OCI-LY3 (cell line): ENCODE measurements around the gene SLC34A1.

ENCODE experiments used
- H2AFZ ChIP-seq: fragments of 200-600, 300-600 bp; shearing (Covaris generic); 2 replicates; pipeline ENCODE4 v1.6.0; 2014; ENCODE audit warnings: antibody characterized with exemption, low read depth, low read length
- H3K27ac ChIP-seq: fragments of 200-600, 300-600 bp; sonication (generic); 2 replicates; pipeline ENCODE4 v1.5.1; 2014; ENCODE audit warnings: mild to moderate bottlenecking, low read length, moderate library complexity, mixed read lengths
- H3K27me3 ChIP-seq: fragments of 200-600, 300-600 bp; sonication (generic); 2 replicates; pipeline ENCODE4 v1.6.1; 2014; ENCODE audit warnings: low read depth, low read length, mixed read lengths
- H3K36me3 ChIP-seq: fragments of 200-600, 300-600 bp; sonication (generic); replicated peaks from 2 replicates; pipeline ENCODE3; 2014; ENCODE audit warnings: low read depth, low read length, mixed read lengths
- H3K4me1 ChIP-seq: fragments of 300-600, 200-600 bp; sonication (generic); 2 replicates; pipeline ENCODE4 v1.6.1; 2014; ENCODE audit warnings: low read length, mixed read lengths
- H3K4me2 ChIP-seq: fragments of 200-600, 300-600 bp; sonication (generic); 2 replicates; pipeline ENCODE4 v1.6.1; 2014; ENCODE audit warnings: low read length, mixed read lengths
- H3K4me3 ChIP-seq: fragments of 300-600, 200-600 bp; sonication (generic); 2 replicates; pipeline ENCODE4 v1.5.1; 2014; ENCODE audit warnings: antibody characterized with exemption, mild to moderate bottlenecking, low read length, moderate library complexity
- H3K79me2 ChIP-seq: fragments of 300-600, 200-600 bp; shearing (Covaris generic); 2 replicates; pipeline ENCODE4 v1.6.1; 2014; ENCODE audit warnings: mild to moderate bottlenecking, low read length, mixed read lengths
- H3K9ac ChIP-seq: fragments of 300-600, 200-600 bp; shearing (Covaris generic); 2 replicates; pipeline ENCODE4 v1.6.0; 2014; ENCODE audit warnings: mild to moderate bottlenecking, low read length, moderate library complexity
- H3K9me3 ChIP-seq: fragments of 200-600, 300-600 bp; shearing (Covaris generic); 2 replicates; pipeline ENCODE4 v1.6.1; 2014; ENCODE audit warnings: low read length, mixed read lengths; ENCODE audit not compliant: insufficient read depth
- H4K20me1 ChIP-seq: fragments of 200-600, 300-600 bp; sonication (generic); 2 replicates; pipeline ENCODE4 v1.6.1; 2016; ENCODE audit warnings: low read length, mixed read lengths; ENCODE audit not compliant: insufficient read depth
- CTCF ChIP-seq: fragments of 200-600, 300-600 bp; sonication (generic); IDR thresholded peaks from 2 replicates; pipeline ENCODE4 v1.5.1; 2014; ENCODE audit warnings: antibody characterized with exemption, low read length, low read depth
- EZH2phosphoT487 ChIP-seq: fragments of 200-600 bp; shearing (Covaris generic); IDR thresholded peaks from 2 replicates; pipeline ENCODE4 v1.6.1; 2018; ENCODE audit warnings: antibody characterized with exemption, mixed run types, low read depth

The SLC34A1 gene

GRCh38 chr5:177438468-177438867 is 54.2 kb downstream of the SLC34A1 start:
- no peaks in the 10 kb centered on the region for H3K9me3 ChIP-seq
- peaks cover 23% of the 10 kb centered on the region for H3K36me3 ChIP-seq
- H3K4me1 ChIP-seq = no peaks in the 10 kb centered on the region
- H2AFZ ChIP-seq = no peak overlapping the region
- no peak overlapping the region for H3K27ac ChIP-seq
- no peaks in the 10 kb centered on the region; the same call in 1 of the 2 replicates for H4K20me1 ChIP-seq
- H3K4me3 ChIP-seq = no peak overlapping the region
- H3K9ac ChIP-seq = no peak overlapping the region
- no peaks in the 10 kb centered on the region for H3K27me3 ChIP-seq
- H3K79me2 ChIP-seq = no peaks in the 10 kb centered on the region
- H3K4me2 ChIP-seq = no peak overlapping the region
- TF ChIP-seq EZH2phosphoT487 (no peak), CTCF (no peak)

DNA sequence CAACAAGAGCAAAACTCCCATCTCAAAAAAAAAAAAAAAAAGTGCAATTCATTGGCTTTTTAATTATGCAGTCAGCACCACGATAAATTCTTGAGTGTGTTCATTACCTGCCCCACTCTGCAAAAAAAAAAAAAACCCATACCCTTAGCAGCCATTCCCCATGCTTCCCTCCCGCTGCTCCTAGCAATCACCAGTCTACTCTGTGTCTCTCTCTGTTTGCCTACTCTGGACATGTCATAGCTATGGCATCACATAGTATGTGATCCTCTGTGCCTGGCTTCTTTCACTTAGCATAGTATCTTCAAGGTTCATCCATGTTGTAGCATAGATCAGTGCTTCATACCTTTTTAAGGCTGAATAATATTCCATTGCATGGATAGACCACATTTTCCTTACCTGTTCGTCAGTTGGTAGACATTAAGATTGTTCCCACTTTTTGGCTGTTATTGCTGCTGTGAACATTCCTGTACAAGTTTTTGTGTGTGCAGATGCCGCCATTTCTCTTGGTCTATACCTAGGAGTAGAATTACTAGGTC is 55.4 kb downstream of the SLC34A1 start:
- H3K36me3 ChIP-seq = peaks cover 17% of the 10 kb centered on the region
- H3K79me2 ChIP-seq = no peaks in the 10 kb centered on the region
- H3K27ac ChIP-seq = no peak overlapping the region

DNA sequence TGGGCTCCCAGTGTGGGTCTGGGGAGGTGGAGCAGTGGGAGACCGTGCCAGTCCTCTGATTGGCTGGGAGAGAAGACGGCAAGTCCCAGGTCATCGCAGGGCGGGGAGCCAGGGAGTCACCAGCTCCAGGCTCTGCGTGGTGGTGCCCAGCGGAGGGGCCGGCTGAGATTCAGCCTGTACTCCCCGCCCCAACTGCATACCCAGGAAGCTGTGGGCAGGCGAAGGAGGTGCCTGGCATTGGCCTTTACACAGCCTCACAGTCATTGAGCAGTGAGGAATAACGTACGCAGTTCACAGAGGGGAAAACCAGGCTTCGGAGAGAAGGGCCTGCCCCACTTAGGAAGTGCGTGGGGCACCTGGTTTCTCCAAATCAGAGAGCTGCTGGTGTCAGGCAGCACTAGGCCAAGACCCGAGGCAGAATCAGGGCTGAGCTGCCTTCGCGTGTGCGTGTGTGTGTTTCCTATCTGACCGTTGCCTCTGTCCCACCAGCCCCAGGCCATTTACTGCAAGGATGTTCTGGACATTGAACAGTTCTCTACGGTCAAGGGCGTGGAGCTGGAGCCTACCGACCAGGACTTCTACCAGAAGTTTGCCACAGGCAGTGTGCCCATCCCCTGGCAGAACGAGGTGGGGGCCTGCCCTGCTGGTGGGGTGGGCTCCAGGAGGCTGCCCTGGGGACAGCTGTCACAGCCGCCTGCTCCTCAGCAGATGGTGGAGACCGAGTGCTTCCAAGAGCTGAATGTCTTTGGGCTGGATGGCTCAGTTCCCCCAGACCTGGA is 56.2 kb downstream of the SLC34A1 start:
- H2AFZ ChIP-seq = no peak overlapping the region
- H3K4me3 ChIP-seq = no peak overlapping the region
- H3K4me2 ChIP-seq = no peak overlapping the region
- H3K27me3 ChIP-seq = no peaks in the 10 kb centered on the region
- H3K9me3 ChIP-seq = no peaks in the 10 kb centered on the region
- H3K79me2 ChIP-seq = no peaks in the 10 kb centered on the region
- H3K9ac ChIP-seq = no peak overlapping the region
- no peak for TF ChIP-seq CTCF
- TF ChIP-seq EZH2phosphoT487 = no peak
- no peaks in the 10 kb centered on the region; the same call in 1 of the 2 replicates for H4K20me1 ChIP-seq
- peaks cover 12% of the 10 kb centered on the region for H3K36me3 ChIP-seq
- no peak overlapping the region for H3K27ac ChIP-seq
- H3K4me1 ChIP-seq = peaks cover 13% of the 10 kb centered on the region

More for the DNA sequence above, 55.4 kb downstream of the SLC34A1 start:
- H3K4me2 ChIP-seq = no peak overlapping the region
- no peak overlapping the region for H2AFZ ChIP-seq
- no peaks in the 10 kb centered on the region for H3K27me3 ChIP-seq
- no peak overlapping the region for H3K9ac ChIP-seq
- H3K4me3 ChIP-seq = no peak overlapping the region
- no peaks in the 10 kb centered on the region; the same call in 1 of the 2 replicates for H4K20me1 ChIP-seq
- peaks cover 4% of the 10 kb centered on the region for H3K4me1 ChIP-seq
- TF ChIP-seq EZH2phosphoT487 = no peak
- TF ChIP-seq CTCF = no peak
- H3K9me3 ChIP-seq = no peaks in the 10 kb centered on the region

DNA sequence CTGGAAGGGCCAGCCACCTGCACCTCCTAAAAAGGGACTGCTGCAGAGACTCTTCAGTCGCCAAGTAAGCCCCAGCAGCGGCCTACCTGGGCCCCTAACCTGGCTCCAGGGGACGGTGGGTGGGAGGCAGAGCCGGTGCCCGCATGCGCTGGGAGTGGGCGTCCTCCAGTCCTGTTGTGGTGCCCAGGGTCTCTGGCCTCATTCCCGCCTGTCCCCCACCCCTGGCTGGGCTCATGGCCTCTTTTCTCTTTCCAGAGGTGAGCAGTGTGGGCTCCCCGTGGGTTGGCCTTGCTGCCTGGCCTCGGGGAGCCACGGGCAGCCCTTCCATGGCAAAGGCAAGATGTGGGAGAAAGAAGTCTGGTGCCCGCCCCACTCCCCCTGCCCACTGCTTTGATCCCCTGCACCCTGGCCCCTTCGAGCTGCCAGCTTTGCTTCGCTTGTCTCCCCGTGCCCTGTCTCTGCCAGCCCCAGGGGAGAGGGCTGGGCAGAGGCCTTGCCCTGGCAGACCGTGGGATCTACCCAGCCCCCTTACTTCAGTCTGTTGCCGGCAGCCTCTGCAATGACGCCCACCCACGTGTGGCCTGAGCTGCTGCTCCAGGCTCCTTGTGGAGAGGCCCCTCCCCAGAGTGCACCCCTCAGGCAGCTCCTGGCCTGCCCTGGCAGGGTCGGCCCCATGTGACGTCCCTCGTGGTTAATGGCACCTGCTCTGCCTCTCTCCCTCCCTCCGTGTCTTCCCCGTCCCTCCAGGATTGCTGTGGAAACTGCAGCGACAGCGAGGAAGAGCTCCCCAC is 57.0 kb downstream of the SLC34A1 start:
- H3K9ac ChIP-seq = no peak overlapping the region

More for the DNA sequence above, 57.0 kb downstream of the SLC34A1 start:
- no peak overlapping the region for H3K27ac ChIP-seq
- H4K20me1 ChIP-seq = no peaks in the 10 kb centered on the region; the same call in 1 of the 2 replicates
- TF ChIP-seq CTCF (no peak), EZH2phosphoT487 (no peak)
- H3K4me2 ChIP-seq = no peak overlapping the region
- peaks cover 12% of the 10 kb centered on the region for H3K36me3 ChIP-seq
- H3K27me3 ChIP-seq = no peaks in the 10 kb centered on the region
- H3K79me2 ChIP-seq = no peaks in the 10 kb centered on the region
- H2AFZ ChIP-seq = no peak overlapping the region
- H3K4me3 ChIP-seq = no peak overlapping the region
- H3K4me1 ChIP-seq = peaks cover 20% of the 10 kb centered on the region
- no peaks in the 10 kb centered on the region for H3K9me3 ChIP-seq
